Astrocyte (in vitro differentiated cells and primary cell): ENCODE data around the gene CLNS1A. TPM values are rescaled to one million over a fixed set of nuclear protein-coding genes. Genes with fewer than 3 reads are reported as not detected.
A peak's percentile ranks its signal among the peaks of the same experiment; 100 is the strongest.

Experiments used
- DNase-seq: peaks from one replicate; pipeline ENCODE4 v3.0.0-alpha.2; 2010; ENCODE audit warnings: low read depth
- FAIRE-seq: peaks from 2 replicates; lab custom pipeline; 2011; peaks lifted over from hg19 to GRCh38; lab: Jason Lieb, UNC
- H2AFZ ChIP-seq: 2 replicates; pipeline ENCODE4 v1.6.0; 2012; ENCODE audit warnings: low read depth, low read length, inconsistent platforms
- H3K27ac ChIP-seq: 2 replicates; pipeline ENCODE4 v1.5.1; 2011; ENCODE audit warnings: low read depth, low read length, inconsistent platforms
- H3K27me3 ChIP-seq: 2 replicates; pipeline ENCODE4 v1.6.0; 2011; ENCODE audit warnings: low read length, inconsistent platforms; ENCODE audit not compliant: insufficient read depth
- H3K36me3 ChIP-seq: 2 replicates; pipeline ENCODE4 v1.5.1; 2011; ENCODE audit warnings: low read length, inconsistent platforms; ENCODE audit not compliant: insufficient read depth
- H3K4me1 ChIP-seq: 2 replicates; pipeline ENCODE4 v1.5.1; 2011; ENCODE audit warnings: low read length, inconsistent platforms; ENCODE audit not compliant: insufficient read depth
- H3K4me2 ChIP-seq: 2 replicates; pipeline ENCODE4 v1.6.0; 2012; ENCODE audit warnings: low read length, inconsistent platforms
- H3K4me3 ChIP-seq: 2 replicates; pipeline ENCODE4 v1.5.1; 2011; ENCODE audit warnings: low read depth, mild to moderate bottlenecking, low read length, inconsistent platforms; ENCODE audit not compliant: insufficient read depth
- H3K79me2 ChIP-seq: 2 replicates; pipeline ENCODE4 v1.6.0; 2012; ENCODE audit warnings: mild to moderate bottlenecking, low read length, inconsistent platforms; ENCODE audit not compliant: insufficient read depth
- H3K9ac ChIP-seq: 2 replicates; pipeline ENCODE4 v1.6.0; 2012; ENCODE audit warnings: mild to moderate bottlenecking, low read length, inconsistent platforms
- H3K9me3 ChIP-seq: 2 replicates; pipeline ENCODE4 v1.5.1; 2012; ENCODE audit warnings: low read depth, mild to moderate bottlenecking, low read length, inconsistent platforms; ENCODE audit not compliant: insufficient read depth
- H4K20me1 ChIP-seq: 2 replicates; pipeline ENCODE4 v1.6.0; 2012; ENCODE audit warnings: low read length, inconsistent platforms; ENCODE audit not compliant: insufficient read depth
- H3K27ac Mint-ChIP-seq: one replicate; pipeline ENCODE4 v1.8.0; 2021; ENCODE audit warnings: mild to moderate bottlenecking, mixed read lengths; ENCODE audit not compliant: unreplicated experiment
- H3K27me3 Mint-ChIP-seq: one replicate; pipeline ENCODE4 v1.8.0; 2021; ENCODE audit warnings: low read depth, mixed read lengths; ENCODE audit not compliant: unreplicated experiment
- H3K36me3 Mint-ChIP-seq: one replicate; pipeline ENCODE4 v1.8.0; 2021; ENCODE audit warnings: low read depth, mixed read lengths; ENCODE audit not compliant: unreplicated experiment
- H3K4me1 Mint-ChIP-seq: one replicate; pipeline ENCODE4 v1.8.0; 2021; ENCODE audit warnings: low read depth, mixed read lengths; ENCODE audit not compliant: unreplicated experiment
- H3K4me3 Mint-ChIP-seq: one replicate; pipeline ENCODE4 v1.8.0; 2021; ENCODE audit warnings: mild to moderate bottlenecking, moderate library complexity, mixed read lengths; ENCODE audit not compliant: unreplicated experiment
- H3K9me3 Mint-ChIP-seq: one replicate; pipeline ENCODE4 v1.8.0; 2021; ENCODE audit warnings: mild to moderate bottlenecking, mixed read lengths; ENCODE audit not compliant: unreplicated experiment
- EZH2 ChIP-seq: IDR thresholded peaks from 2 replicates; pipeline ENCODE4 v1.6.1; 2012; ENCODE audit warnings: mild to moderate bottlenecking, low read length, inconsistent platforms; ENCODE audit not compliant: insufficient read depth
- total RNA-seq: library from RNA; stranded (reverse); gene quantifications from 2 replicates; pipeline ENCODE4 v1.2.1, GENCODE V29; 2021
- TF ChIP-seq, protein P1 (sequence below): IDR thresholded peaks from 2 replicates; pipeline ENCODE4 v1.5.1; 2011; ENCODE audit warnings: low read depth, mild to moderate bottlenecking, inconsistent platforms, low read length, moderate library complexity; ENCODE audit not compliant: insufficient read depth

Gene CLNS1A
- total RNA-seq, 1 donor from 2014 or later = 104 TPM

DNA sequence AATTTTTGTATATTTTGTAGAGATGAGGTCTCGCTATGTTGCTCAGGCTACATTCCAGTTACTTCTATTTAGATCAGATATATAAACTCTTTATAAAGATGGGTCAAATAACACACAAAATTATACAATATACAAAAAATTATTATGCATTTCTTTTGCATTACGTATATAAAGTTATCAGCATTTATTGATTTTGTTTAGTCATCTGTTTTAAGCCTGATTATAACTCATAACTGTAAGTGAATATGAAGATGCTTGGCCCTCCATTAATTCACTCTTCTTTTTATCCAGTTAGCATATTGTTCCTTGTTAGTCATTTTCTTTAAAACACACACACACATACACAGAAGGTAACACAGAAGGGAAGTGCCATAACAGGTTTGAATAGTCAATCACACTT lies 33.3 kb downstream of the CLNS1A start:
- Histone ChIP-seq H4K20me1 (no peaks in the 10 kb centered on the region), H3K4me3 (no peak overlapping the region), H3K27me3 (no peaks in the 10 kb centered on the region), H2AFZ (no peak overlapping the region), H3K27ac (no peak overlapping the region), H3K79me2 (no peaks in the 10 kb centered on the region), H3K36me3 (peaks cover 9% of the 10 kb centered on the region), H3K9me3 (no peaks in the 10 kb centered on the region), H3K4me2 (no peak overlapping the region), H3K9ac (no peak overlapping the region), H3K4me1 (peaks cover 16% of the 10 kb centered on the region)
- TF ChIP-seq EZH2 = no peak
- TF ChIP-seq, protein P1, sequence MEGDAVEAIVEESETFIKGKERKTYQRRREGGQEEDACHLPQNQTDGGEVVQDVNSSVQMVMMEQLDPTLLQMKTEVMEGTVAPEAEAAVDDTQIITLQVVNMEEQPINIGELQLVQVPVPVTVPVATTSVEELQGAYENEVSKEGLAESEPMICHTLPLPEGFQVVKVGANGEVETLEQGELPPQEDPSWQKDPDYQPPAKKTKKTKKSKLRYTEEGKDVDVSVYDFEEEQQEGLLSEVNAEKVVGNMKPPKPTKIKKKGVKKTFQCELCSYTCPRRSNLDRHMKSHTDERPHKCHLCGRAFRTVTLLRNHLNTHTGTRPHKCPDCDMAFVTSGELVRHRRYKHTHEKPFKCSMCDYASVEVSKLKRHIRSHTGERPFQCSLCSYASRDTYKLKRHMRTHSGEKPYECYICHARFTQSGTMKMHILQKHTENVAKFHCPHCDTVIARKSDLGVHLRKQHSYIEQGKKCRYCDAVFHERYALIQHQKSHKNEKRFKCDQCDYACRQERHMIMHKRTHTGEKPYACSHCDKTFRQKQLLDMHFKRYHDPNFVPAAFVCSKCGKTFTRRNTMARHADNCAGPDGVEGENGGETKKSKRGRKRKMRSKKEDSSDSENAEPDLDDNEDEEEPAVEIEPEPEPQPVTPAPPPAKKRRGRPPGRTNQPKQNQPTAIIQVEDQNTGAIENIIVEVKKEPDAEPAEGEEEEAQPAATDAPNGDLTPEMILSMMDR = no peak
- H3K27ac Mint-ChIP-seq = no peak overlapping the region
- H3K9me3 Mint-ChIP-seq = no peaks in the 10 kb centered on the region
- H3K36me3 Mint-ChIP-seq = no peaks in the 10 kb centered on the region
- no peak overlapping the region for H3K4me3 Mint-ChIP-seq
- FAIRE-seq = no peak
- no peak for DNase-seq
- peaks cover 18% of the 10 kb centered on the region for H3K4me1 Mint-ChIP-seq
- no peaks in the 10 kb centered on the region for H3K27me3 Mint-ChIP-seq

DNA sequence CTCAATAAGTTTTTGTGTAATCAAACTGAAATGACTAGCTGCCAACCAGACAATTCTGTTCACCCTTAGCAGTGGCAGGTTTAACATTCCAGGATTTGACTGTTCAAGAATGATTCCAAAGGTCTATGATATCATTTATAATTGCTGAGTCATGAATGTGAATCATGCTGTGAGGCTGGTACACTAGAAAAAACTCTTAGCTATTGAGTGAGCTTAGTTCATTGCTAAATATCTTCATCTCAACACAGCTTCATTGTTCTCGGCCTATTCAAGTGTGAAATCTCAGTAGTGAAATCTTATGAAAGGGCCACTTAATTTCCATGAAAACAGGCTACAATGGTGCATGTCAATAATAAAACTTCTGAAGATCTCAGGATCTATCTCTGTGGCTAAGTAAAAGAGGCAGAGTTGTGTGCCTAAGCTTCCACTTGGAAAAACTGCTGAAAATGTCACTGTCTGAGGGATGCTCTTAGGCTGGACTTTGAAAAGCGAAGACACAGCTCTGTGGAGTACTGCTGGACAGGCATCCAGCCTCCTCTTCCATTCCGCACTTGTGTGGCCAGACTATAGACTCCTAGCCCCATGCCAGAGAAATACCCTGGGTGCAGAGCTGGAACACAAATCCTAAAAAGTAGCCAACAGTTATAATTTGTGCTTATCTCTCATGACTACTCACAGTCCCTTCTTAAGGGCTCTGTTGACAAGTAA lies 35.1 kb downstream of the CLNS1A start:
- TF ChIP-seq, protein P1 = no peak
- TF ChIP-seq EZH2 = no peak
- Histone ChIP-seq H3K27me3 (no peaks in the 10 kb centered on the region), H2AFZ (no peak overlapping the region), H3K4me1 (peaks cover 16% of the 10 kb centered on the region), H4K20me1 (no peaks in the 10 kb centered on the region), H3K79me2 (no peaks in the 10 kb centered on the region), H3K36me3 (peaks cover 4% of the 10 kb centered on the region), H3K4me3 (no peak overlapping the region), H3K9ac (peak overlapping the region; percentile 49), H3K4me2 (peak overlapping the region; percentile 64), H3K27ac (peak overlapping the region; percentile 78), H3K9me3 (no peaks in the 10 kb centered on the region)
- H3K27ac Mint-ChIP-seq = peak overlapping the region; percentile 66
- no peak overlapping the region for H3K4me3 Mint-ChIP-seq
- DNase-seq (peak; percentile 93), FAIRE-seq (peak; percentile 94)
- H3K4me1 Mint-ChIP-seq = peaks cover 18% of the 10 kb centered on the region
- H3K27me3 Mint-ChIP-seq = no peaks in the 10 kb centered on the region
- no peaks in the 10 kb centered on the region for H3K9me3 Mint-ChIP-seq
- no peaks in the 10 kb centered on the region for H3K36me3 Mint-ChIP-seq

GRCh38 chr11:77598195-77598594 lies 39.4 kb downstream of the CLNS1A start:
- Histone ChIP-seq H3K4me1 (peaks cover 16% of the 10 kb centered on the region), H3K4me3 (no peak overlapping the region), H3K9me3 (no peaks in the 10 kb centered on the region), H3K36me3 (no peaks in the 10 kb centered on the region), H3K27ac (no peak overlapping the region), H2AFZ (no peak overlapping the region), H3K4me2 (no peak overlapping the region), H3K9ac (no peak overlapping the region), H3K27me3 (no peaks in the 10 kb centered on the region), H3K79me2 (no peaks in the 10 kb centered on the region), H4K20me1 (no peaks in the 10 kb centered on the region)
- DNase-seq (no peak), FAIRE-seq (no peak)
- Mint-ChIP-seq H3K9me3 (no peaks in the 10 kb centered on the region), H3K27me3 (no peaks in the 10 kb centered on the region), H3K36me3 (peaks cover 1% of the 10 kb centered on the region), H3K4me3 (no peak overlapping the region), H3K4me1 (peaks cover 17% of the 10 kb centered on the region), H3K27ac (no peak overlapping the region)
- no peak for TF ChIP-seq EZH2
- TF ChIP-seq, protein P1 = no peak
